ENCODE data around the gene ITPRIP.

The ITPRIP gene

GRCh38 chr10:104311184-104311720, 27.0 kb downstream of the ITPRIP start:
- in situ Hi-C loops (cut with HindIII; ENCODE audit: low sequenced_read_pairs): no loop called here

GRCh38 chr10:104309980-104310978, 28.0 kb downstream of the ITPRIP start:
- in situ Hi-C loops (cut with HindIII; ENCODE audit: low sequenced_read_pairs): no loop called here

- in situ Hi-C loops (cut with HindIII; ENCODE audit: low sequenced_read_pairs): no loop called here
Measured at GRCh38 chr10:104308439-104308903, 29.8 kb downstream of the ITPRIP start.

GRCh38 chr10:104307576-104308438, 30.5 kb downstream of the ITPRIP start:
- in situ Hi-C loops (cut with HindIII; ENCODE audit: low sequenced_read_pairs): no loop called here

- in situ Hi-C loops (cut with HindIII; ENCODE audit: low sequenced_read_pairs): no loop called here
Measured at GRCh38 chr10:104306897-104307296, 31.4 kb downstream of the ITPRIP start.

- in situ Hi-C loops (cut with HindIII; ENCODE audit: low sequenced_read_pairs): loop anchor here (5.0 kb wide), 2 partner anchors 42 to 48 kb away; no protein-coding TSS in a partner anchor
Measured at GRCh38 chr10:104304927-104305326, 33.3 kb downstream of the ITPRIP start.

- in situ Hi-C loops (cut with HindIII; ENCODE audit: low sequenced_read_pairs): loop anchor here (5.0 kb wide), 2 partner anchors 43 to 47 kb away; no protein-coding TSS in a partner anchor
Measured at GRCh38 chr10:104304356-104304745, 33.9 kb downstream of the ITPRIP start.

- in situ Hi-C loops (cut with HindIII; ENCODE audit: low sequenced_read_pairs): loop anchor here (5.0 kb wide), 2 partner anchors 44 to 46 kb away; no protein-coding TSS in a partner anchor
Measured at GRCh38 chr10:104303594-104304355, 34.5 kb downstream of the ITPRIP start.

GRCh38 chr10:104301907-104302690, 36.2 kb downstream of the ITPRIP start:
- in situ Hi-C loops (cut with HindIII; ENCODE audit: low sequenced_read_pairs): loop anchor here (5.0 kb wide), 2 partner anchors 45 kb away; no protein-coding TSS in a partner anchor

GRCh38 chr10:104300736-104301292, 37.5 kb downstream of the ITPRIP start:
- in situ Hi-C loops (cut with HindIII; ENCODE audit: low sequenced_read_pairs): loop anchor here (5.0 kb wide), 2 partner anchors 44 to 46 kb away; no protein-coding TSS in a partner anchor

- in situ Hi-C loops (cut with HindIII; ENCODE audit: low sequenced_read_pairs): loop anchor here (5.0 kb wide), 2 partner anchors 43 to 47 kb away; no protein-coding TSS in a partner anchor
Measured at GRCh38 chr10:104300002-104300735, 38.1 kb downstream of the ITPRIP start.

GRCh38 chr10:104299031-104299904, 39.0 kb downstream of the ITPRIP start:
- in situ Hi-C loops (cut with HindIII; ENCODE audit: low sequenced_read_pairs): no loop called here

- in situ Hi-C loops (cut with HindIII; ENCODE audit: low sequenced_read_pairs): no loop called here
Measured at GRCh38 chr10:104297697-104298660, 40.3 kb downstream of the ITPRIP start.

- in situ Hi-C loops (cut with HindIII; ENCODE audit: low sequenced_read_pairs): no loop called here
Measured at GRCh38 chr10:104296687-104297436, 41.4 kb downstream of the ITPRIP start.

GRCh38 chr10:104293781-104294321, 44.4 kb downstream of the ITPRIP start:
- in situ Hi-C loops (cut with HindIII; ENCODE audit: low sequenced_read_pairs): no loop called here
